Activated CD8-positive, alpha-beta T cell treated with anti-CD3 and anti-CD28 coated beads for 36 hours (primary cell): ENCODE measurements around the gene AGXT. TPM values are rescaled to one million over a fixed set of nuclear protein-coding genes. Genes with fewer than 3 reads are reported as not detected.

ENCODE experiments used
- ATAC-seq: fragments of 200-7000 bp; cut with Tn5 transposase; one replicate; pipeline ENCODE4 v1.10.0; 2021; ENCODE audit warnings: mild to moderate bottlenecking, moderate library complexity
- CTCF ChIA-PET: fragments of 350-600 bp; sonication (Branson Sonifier 250); formaldehyde crosslinking; loops from one replicate; lab custom pipeline; 2021; ENCODE audit warnings: antibody characterized with exemption; lab: Charles Lee
- POLR2A ChIA-PET: fragments of 350-600 bp; sonication (Branson Sonifier 250); formaldehyde crosslinking; loops from one replicate; lab custom pipeline; 2021; ENCODE audit warnings: antibody characterized with exemption; lab: Charles Lee
- DNase-seq: peaks from one replicate; pipeline ENCODE4 v3.0.0-alpha.2; 2020
- H3K27ac Mint-ChIP-seq: one replicate; pipeline ENCODE4 v1.8.0; 2021; ENCODE audit warnings: mild to moderate bottlenecking, mixed read lengths
- H3K27me3 Mint-ChIP-seq: one replicate; pipeline ENCODE4 v1.8.0; 2021; ENCODE audit warnings: mixed read lengths
- H3K36me3 Mint-ChIP-seq: one replicate; pipeline ENCODE4 v1.8.0; 2021; ENCODE audit warnings: low read depth, mixed read lengths
- H3K4me1 Mint-ChIP-seq: one replicate; pipeline ENCODE4 v1.8.0; 2021; ENCODE audit warnings: low read depth, mixed read lengths
- H3K4me3 Mint-ChIP-seq: one replicate; pipeline ENCODE4 v1.8.0; 2021; ENCODE audit warnings: mild to moderate bottlenecking, moderate library complexity, mixed read lengths
- H3K9me3 Mint-ChIP-seq: one replicate; pipeline ENCODE4 v1.8.0; 2021; ENCODE audit warnings: mixed read lengths
- CTCF ChIP-seq: fragments of 200-600 bp; IDR thresholded peaks from one replicate; pipeline ENCODE4 v1.8.0; 2022; ENCODE audit warnings: antibody characterized with exemption, mild to moderate bottlenecking
- intact Hi-C: fragments of 100-400 bp; cut with micrococcal nuclease; formaldehyde crosslinking; loops from one replicate; pipeline ENCODE4 v1.10.0; 2022
- total RNA-seq, 2 experiments: library from RNA; stranded (reverse); gene quantifications; one replicate each; pipeline ENCODE4 v1.2.3, GENCODE V29; 2021

The AGXT gene
- total RNA-seq, 2 experiments from 2014 or later = not detected

- H3K4me1 Mint-ChIP-seq = no peaks in the 10 kb centered on the region
- no peak for TF ChIP-seq CTCF
- no peak overlapping the region for H3K4me3 Mint-ChIP-seq
- no peak for ATAC-seq
- ChIA-PET POLR2A (no interaction called here), CTCF (no interaction called here)
- no peaks in the 10 kb centered on the region for H3K36me3 Mint-ChIP-seq
- intact Hi-C loops = no loop called here
- H3K9me3 Mint-ChIP-seq = no peaks in the 10 kb centered on the region
- H3K27me3 Mint-ChIP-seq = peaks cover 4% of the 10 kb centered on the region
- H3K27ac Mint-ChIP-seq = no peak overlapping the region
- DNase-seq = no peak
Measured at GRCh38 chr2:240869109-240869955, 708 bp downstream of the AGXT start.

GRCh38 chr2:240869956-240870875 lies 1.6 kb downstream of the AGXT start:
- intact Hi-C loops = no loop called here
- Mint-ChIP-seq H3K4me3 (no peak overlapping the region), H3K36me3 (no peaks in the 10 kb centered on the region), H3K9me3 (no peaks in the 10 kb centered on the region), H3K27ac (no peak overlapping the region), H3K4me1 (no peaks in the 10 kb centered on the region), H3K27me3 (peaks cover 4% of the 10 kb centered on the region)
- ChIA-PET CTCF (no interaction called here), POLR2A (no interaction called here)
- TF ChIP-seq CTCF = no peak
- ATAC-seq (no peak), DNase-seq (no peak)

- Mint-ChIP-seq H3K4me1 (no peaks in the 10 kb centered on the region), H3K27me3 (peaks cover under 1% of the 10 kb centered on the region), H3K9me3 (no peaks in the 10 kb centered on the region), H3K36me3 (no peaks in the 10 kb centered on the region), H3K4me3 (no peak overlapping the region), H3K27ac (no peak overlapping the region)
- ChIA-PET POLR2A (no interaction called here), CTCF (no interaction called here)
- DNase-seq (no peak), ATAC-seq (no peak)
- TF ChIP-seq CTCF = no peak
- intact Hi-C loops = no loop called here
Measured at GRCh38 chr2:240871071-240871958, 2.7 kb downstream of the AGXT start.

DNA sequence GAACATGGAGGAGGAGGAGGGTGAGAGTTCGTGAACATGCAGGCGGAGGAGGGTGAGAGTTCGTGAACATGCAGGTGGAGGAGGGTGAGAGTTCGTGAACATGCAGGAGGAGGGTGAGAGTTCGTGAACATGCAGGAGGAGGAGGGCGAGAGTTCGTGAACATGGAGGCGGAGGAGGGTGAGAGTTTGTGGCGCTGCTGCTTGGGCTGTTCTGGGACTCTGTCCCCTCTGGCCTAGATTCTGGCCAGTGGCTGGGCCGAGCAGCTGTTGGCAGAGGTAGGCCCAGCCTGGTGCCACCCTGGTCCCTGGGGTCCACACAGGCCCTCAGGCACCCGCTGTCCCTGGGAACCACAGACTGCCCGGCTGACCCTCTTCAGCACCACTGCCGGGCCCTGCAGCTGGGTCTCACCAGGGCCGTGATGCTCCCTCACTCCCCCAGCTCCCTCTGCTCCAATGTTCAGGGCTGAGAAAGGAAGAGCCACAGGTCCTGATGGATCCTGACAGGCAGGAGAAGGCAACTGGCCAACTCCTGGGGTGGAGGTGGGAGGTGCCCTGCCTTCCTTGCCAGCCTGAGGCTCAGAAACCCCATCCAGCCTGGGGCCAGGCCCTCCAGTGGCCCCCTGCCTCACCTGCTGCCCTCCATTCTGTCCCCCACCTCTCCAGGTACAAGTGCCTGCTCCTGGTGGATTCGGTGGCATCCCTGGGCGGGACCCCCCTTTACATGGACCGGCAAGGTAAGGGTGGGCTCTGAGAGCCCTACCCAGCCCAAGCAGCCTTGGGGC lies 3.9 kb downstream of the AGXT start:
- CTCF ChIA-PET = no interaction called here
- Mint-ChIP-seq H3K27ac (no peak overlapping the region), H3K9me3 (no peaks in the 10 kb centered on the region), H3K4me3 (no peak overlapping the region), H3K36me3 (no peaks in the 10 kb centered on the region), H3K27me3 (no peaks in the 10 kb centered on the region), H3K4me1 (no peaks in the 10 kb centered on the region)
- ATAC-seq = no peak
- intact Hi-C loops = no loop called here
- no peak for DNase-seq
- POLR2A ChIA-PET = no interaction called here
- no peak for TF ChIP-seq CTCF
